ENCODE data around the gene PGS1. TPM values are rescaled to one million over a fixed set of nuclear protein-coding genes. Genes with fewer than 3 reads are reported as not detected.

PGS1 gene
- total RNA-seq, 1 experiment from 2014 or later, result 42.6 TPM

- Mint-ChIP-seq H3K27ac (ENCODE audit: unreplicated experiment) (no peak overlapping the region), H3K4me1 (ENCODE audit: low read depth, unreplicated experiment) (no peaks in the 10 kb centered on the region)
These were observed 91.0 kb downstream of the PGS1 start for GRCh38 chr17:78469443-78469842.

GRCh38 chr17:78471635-78472034 lies 93.2 kb downstream of the PGS1 start:
- intact Hi-C loops (cut with micrococcal nuclease; ENCODE audit: unreplicated experiment), result no loop called here
- no peak overlapping the region for H3K27ac Mint-ChIP-seq (ENCODE audit: unreplicated experiment)
- H3K27me3 Mint-ChIP-seq (ENCODE audit: unreplicated experiment), result peaks cover 48% of the 10 kb centered on the region
- no peak for DNase-seq
- H3K9me3 Mint-ChIP-seq (ENCODE audit: low read depth, unreplicated experiment), result no peaks in the 10 kb centered on the region
- CTCF ChIA-PET, result no interaction called here
- no peak overlapping the region for H3K4me3 Mint-ChIP-seq (ENCODE audit: low read depth, unreplicated experiment)
- BruUV-seq (replicated peaks), result no TSS peak
- TF ChIP-seq CTCF (IDR thresholded peaks at IDR 0.05; ENCODE audit: unreplicated experiment), result no peak
- no peaks in the 10 kb centered on the region for H3K4me1 Mint-ChIP-seq (ENCODE audit: low read depth, unreplicated experiment)
- no peaks in the 10 kb centered on the region for H3K36me3 Mint-ChIP-seq (ENCODE audit: insufficient read depth, unreplicated experiment)

More at GRCh38 chr17:78469443-78469842, 91.0 kb downstream of the PGS1 start:
- BruUV-seq (replicated peaks), result no TSS peak
- Mint-ChIP-seq H3K9me3 (ENCODE audit: low read depth, unreplicated experiment) (no peaks in the 10 kb centered on the region), H3K27me3 (ENCODE audit: unreplicated experiment) (peaks cover 35% of the 10 kb centered on the region), H3K36me3 (ENCODE audit: insufficient read depth, unreplicated experiment) (no peaks in the 10 kb centered on the region), H3K4me3 (ENCODE audit: low read depth, unreplicated experiment) (no peak overlapping the region)
- CTCF ChIA-PET, result no interaction called here
- no peak for TF ChIP-seq CTCF (IDR thresholded peaks at IDR 0.05; ENCODE audit: unreplicated experiment)
- intact Hi-C loops (cut with micrococcal nuclease; ENCODE audit: unreplicated experiment), result no loop called here
- no peak for DNase-seq

GRCh38 chr17:78472035-78472905 lies 93.8 kb downstream of the PGS1 start:
- Mint-ChIP-seq H3K27ac (ENCODE audit: unreplicated experiment) (no peak overlapping the region), H3K4me3 (ENCODE audit: low read depth, unreplicated experiment) (no peak overlapping the region), H3K36me3 (ENCODE audit: insufficient read depth, unreplicated experiment) (no peaks in the 10 kb centered on the region), H3K4me1 (ENCODE audit: low read depth, unreplicated experiment) (no peaks in the 10 kb centered on the region), H3K9me3 (ENCODE audit: low read depth, unreplicated experiment) (no peaks in the 10 kb centered on the region), H3K27me3 (ENCODE audit: unreplicated experiment) (peaks cover 42% of the 10 kb centered on the region)
- intact Hi-C loops (cut with micrococcal nuclease; ENCODE audit: unreplicated experiment), result no loop called here
- CTCF ChIA-PET, result interaction anchor here (0.6 kb wide), 1 partner anchor 543 kb away, joined by 5 read pairs; no protein-coding TSS in a partner anchor
- DNase-seq, result no peak
- TF ChIP-seq CTCF (IDR thresholded peaks at IDR 0.05; ENCODE audit: unreplicated experiment), result no peak
- BruUV-seq (replicated peaks), result no TSS peak

- no peak overlapping the region for H3K4me3 Mint-ChIP-seq (ENCODE audit: low read depth, unreplicated experiment)
- no peaks in the 10 kb centered on the region for H3K9me3 Mint-ChIP-seq (ENCODE audit: low read depth, unreplicated experiment)
- CTCF ChIA-PET, result no interaction called here
- intact Hi-C loops (cut with micrococcal nuclease; ENCODE audit: unreplicated experiment), result no loop called here
- peaks cover 36% of the 10 kb centered on the region for H3K27me3 Mint-ChIP-seq (ENCODE audit: unreplicated experiment)
- TF ChIP-seq CTCF (IDR thresholded peaks at IDR 0.05; ENCODE audit: unreplicated experiment), result no peak
- H3K27ac Mint-ChIP-seq (ENCODE audit: unreplicated experiment), result no peak overlapping the region
- no TSS peak for BruUV-seq (replicated peaks)
- no peaks in the 10 kb centered on the region for H3K4me1 Mint-ChIP-seq (ENCODE audit: low read depth, unreplicated experiment)
- no peak for DNase-seq
- no peaks in the 10 kb centered on the region for H3K36me3 Mint-ChIP-seq (ENCODE audit: insufficient read depth, unreplicated experiment)
These were observed 95.6 kb downstream of the PGS1 start for GRCh38 chr17:78473951-78474613.

Other genes with a start within 250 kb of the PGS1 start
- gene TMC6, start 249.9 kb upstream of the PGS1 start, total RNA-seq (2022), result 116 and 133 TPM in 2 replicates
- 1.1 and 2.1 TPM in 2 replicates for gene TMC8, start 247.9 kb upstream of the PGS1 start, total RNA-seq (2022)
- gene C17orf99, start 232.3 kb upstream of the PGS1 start, total RNA-seq (2022), result not detected in 2 replicates
- gene SYNGR2, start 210.1 kb upstream of the PGS1 start, total RNA-seq (2022), result 204 and 229 TPM in 2 replicates
- gene TK1, start 191.6 kb upstream of the PGS1 start, total RNA-seq (2022), result 89.7 and 95.3 TPM in 2 replicates
- gene AFMID, start 191.3 kb upstream of the PGS1 start, total RNA-seq (2022), result 28.5 and 30.8 TPM in 2 replicates
- gene BIRC5, start 164.4 kb upstream of the PGS1 start, total RNA-seq (2022), result 52.4 and 58.5 TPM in 2 replicates
- not detected in 2 replicates for gene TMEM235, start 147.0 kb upstream of the PGS1 start, total RNA-seq (2022)
- 39.5 and 51.6 TPM in 2 replicates for gene SOCS3, start 18.6 kb upstream of the PGS1 start, total RNA-seq (2022)
- 0.19 and 0.61 TPM in 2 replicates for gene DNAH17, start 198.7 kb downstream of the PGS1 start, total RNA-seq (2022)

Data from Calu3 (cell line).